Upper lobe of left lung (tissue), 6 donors: Measurements from ENCODE around the gene ITFG2. TPM values are rescaled to one million over a fixed set of nuclear protein-coding genes. Genes with fewer than 3 reads are reported as not detected.

ENCODE experiments used
- ATAC-seq, 2 donors: fragments of 200-7000 bp; cut with Tn5 transposase; one replicate each; pipeline ENCODE4 v1.9.1; 2022; ENCODE audit warnings: mild to moderate bottlenecking in 2 of 2, moderate library complexity in 2 of 2; ENCODE audit not compliant: low FRiP score in 2 of 2
- DNase-seq, 2 donors: peaks; one replicate each; pipeline ENCODE4 v3.0.0-alpha.2; 2019 to 2020
- H3K27ac ChIP-seq, 4 donors: fragments of 200-600 bp; sonication (generic); one replicate each; pipeline ENCODE4 v1.5.1; 2016 to 2019
- H3K27me3 ChIP-seq, 4 donors: fragments of 200-600 bp; sonication (generic); one replicate each; pipeline ENCODE4 v1.5.1; 2017 to 2019
- H3K36me3 ChIP-seq, 4 donors: fragments of 200-600 bp; sonication (generic); one replicate each; pipeline ENCODE4 v1.5.1; 2016 to 2019
- H3K4me1 ChIP-seq, 4 donors: fragments of 200-600 bp; sonication (generic); one replicate each; pipeline ENCODE4 v1.5.1; 2018 to 2019
- H3K4me3 ChIP-seq, 4 donors: fragments of 200-600 bp; sonication (generic); one replicate each; pipeline ENCODE4 v1.5.1; 2017 to 2019; ENCODE audit warnings: mild to moderate bottlenecking in 2 of 4, moderate library complexity in 1 of 4
- H3K9me3 ChIP-seq, 4 donors: fragments of 200-600 bp; sonication (generic); one replicate each; pipeline ENCODE4 v1.5.1; 2018 to 2019
- EP300 ChIP-seq, 4 donors: sonication (generic); formaldehyde crosslinking; IDR thresholded peaks; one replicate each; pipeline ENCODE4 v1.5.1; 2017; ENCODE audit warnings: antibody characterized with exemption in 4 of 4, control low read depth in 2 of 4
- POLR2A ChIP-seq, 4 donors: fragments of 450-650 bp; IDR thresholded peaks; one replicate each; pipeline ENCODE4 v1.5.1; 2016 to 2017; ENCODE audit warnings: antibody characterized with exemption in 4 of 4, mild to moderate bottlenecking in 2 of 4
- POLR2AphosphoS5 ChIP-seq, 2 donors: sonication (generic); formaldehyde crosslinking; IDR thresholded peaks; one replicate each; pipeline ENCODE4 v1.5.1; 2017; ENCODE audit warnings: antibody characterized with exemption in 2 of 2
- WGBS, 2 donors: methylation state at CpG; one replicate each; pipeline ENCODE4 v1.1.5; 2017 to 2018; 5-methylcytosine and 5-hydroxymethylcytosine counted together
- total RNA-seq, 6 donors: library from RNA; depleted of rRNA in 4 of 6; stranded (reverse); fragments of >200 nt in 4 of 6; gene quantifications; one replicate each; pipeline versions ENCODE4 v1.1.0 to v1.2.1, GENCODE V29; 2016 to 2021
- TF ChIP-seq, protein P1 (sequence below), 6 experiments: fragments of 450-650 bp in 4 of 6; fragments of 200-600 bp in 2 of 6; sonication (generic) in 2 of 6; IDR thresholded peaks; one replicate each; pipeline ENCODE4 v1.5.1; 2016 to 2019; ENCODE audit warnings: antibody characterized with exemption in 6 of 6
- donor health status: DM: no; HTN: no; CAD: no; lungs with moderate emphysema.
- donor health status: DM: no; HTN: yes; CAD: no; lungs with severe emphysema.

Gene ITFG2
- total RNA-seq, 6 donors from 2014 or later: 34.0 to 388 (median 41.0) TPM

DNA sequence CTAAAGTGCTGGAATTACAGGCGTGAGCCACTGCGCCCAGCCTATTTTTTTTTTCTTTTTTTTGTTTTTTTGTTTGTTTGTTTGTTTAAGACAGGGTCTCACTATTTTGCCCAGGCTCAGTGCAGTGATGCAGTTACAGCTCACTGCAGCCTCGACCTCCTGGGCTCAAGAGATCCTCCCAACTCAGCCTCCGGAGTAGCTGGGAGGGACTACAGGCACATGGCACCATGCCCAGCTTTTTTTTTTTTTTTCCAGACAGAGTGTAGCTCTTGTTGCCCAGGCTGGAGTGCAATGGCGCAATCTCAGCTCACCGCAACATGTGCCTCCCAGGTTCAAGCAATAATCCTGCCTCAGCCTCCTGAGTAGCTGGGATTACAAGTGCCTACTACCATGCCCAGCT is 5.8 kb upstream of the ITFG2 start:
- TF ChIP-seq EP300 (IDR thresholded peaks at IDR 0.05): no peak
- ATAC-seq (no peak), DNase-seq (no peak)
- Histone ChIP-seq H3K27me3 (no peaks in the 10 kb centered on the region), H3K9me3 (no peaks in the 10 kb centered on the region), H3K4me1 (peaks cover 0 to 3% (median under 1%) of the 10 kb centered on the region in 4 donors), H3K27ac (no peak overlapping the region), H3K4me3 (no peak overlapping the region), H3K36me3 (peaks cover 13 to 42% (median 23%) of the 10 kb centered on the region in 4 donors)
- 79 to 89% methylated on average over 6 of the region's 6 CpGs for WGBS, 2 donors

DNA sequence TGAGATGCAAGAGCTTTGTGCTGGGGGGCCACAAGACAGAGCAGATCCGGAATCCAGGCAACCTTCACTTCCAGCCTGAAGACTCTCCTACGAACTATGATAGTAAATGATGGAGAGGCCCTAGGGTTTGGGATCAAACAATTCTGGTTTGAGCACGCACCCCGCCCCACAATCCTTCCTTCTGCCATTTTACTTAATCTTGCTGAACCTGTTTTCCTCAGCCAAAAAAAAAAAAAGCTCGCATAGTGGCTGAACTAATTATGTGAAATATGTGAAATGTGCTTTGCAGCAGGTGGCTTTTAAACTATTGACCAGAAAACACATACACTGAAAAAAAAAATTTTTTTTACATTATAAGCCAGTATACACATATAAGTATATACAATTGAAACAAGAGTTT is 667 bp upstream of the ITFG2 start:
- TF ChIP-seq POLR2AphosphoS5 (IDR thresholded peaks at IDR 0.05): no peak
- TF ChIP-seq, protein P1, sequence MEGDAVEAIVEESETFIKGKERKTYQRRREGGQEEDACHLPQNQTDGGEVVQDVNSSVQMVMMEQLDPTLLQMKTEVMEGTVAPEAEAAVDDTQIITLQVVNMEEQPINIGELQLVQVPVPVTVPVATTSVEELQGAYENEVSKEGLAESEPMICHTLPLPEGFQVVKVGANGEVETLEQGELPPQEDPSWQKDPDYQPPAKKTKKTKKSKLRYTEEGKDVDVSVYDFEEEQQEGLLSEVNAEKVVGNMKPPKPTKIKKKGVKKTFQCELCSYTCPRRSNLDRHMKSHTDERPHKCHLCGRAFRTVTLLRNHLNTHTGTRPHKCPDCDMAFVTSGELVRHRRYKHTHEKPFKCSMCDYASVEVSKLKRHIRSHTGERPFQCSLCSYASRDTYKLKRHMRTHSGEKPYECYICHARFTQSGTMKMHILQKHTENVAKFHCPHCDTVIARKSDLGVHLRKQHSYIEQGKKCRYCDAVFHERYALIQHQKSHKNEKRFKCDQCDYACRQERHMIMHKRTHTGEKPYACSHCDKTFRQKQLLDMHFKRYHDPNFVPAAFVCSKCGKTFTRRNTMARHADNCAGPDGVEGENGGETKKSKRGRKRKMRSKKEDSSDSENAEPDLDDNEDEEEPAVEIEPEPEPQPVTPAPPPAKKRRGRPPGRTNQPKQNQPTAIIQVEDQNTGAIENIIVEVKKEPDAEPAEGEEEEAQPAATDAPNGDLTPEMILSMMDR (IDR thresholded peaks at IDR 0.05): no peak
- TF ChIP-seq EP300 (IDR thresholded peaks at IDR 0.05): no peak
- TF ChIP-seq POLR2A (IDR thresholded peaks at IDR 0.05): no peak
- WGBS, 2 donors: 67 to 71% methylated on average over 5 of the region's 5 CpGs
- no peaks in the 10 kb centered on the region for H3K9me3 ChIP-seq
- H3K27ac ChIP-seq: peak overlapping the region in 2 of 4 donors; percentile 88 to 92
- H3K27me3 ChIP-seq: no peaks in the 10 kb centered on the region
- H3K4me1 ChIP-seq: peaks cover 12 to 17% (median 16%) of the 10 kb centered on the region in 4 donors
- DNase-seq (no peak), ATAC-seq (no peak)
- peak overlapping the region in 3 of 4 donors; percentile 60 to 72 (median 68) for H3K4me3 ChIP-seq
- H3K36me3 ChIP-seq: peaks cover 0 to under 1% (median 0%) of the 10 kb centered on the region in 4 donors

DNA sequence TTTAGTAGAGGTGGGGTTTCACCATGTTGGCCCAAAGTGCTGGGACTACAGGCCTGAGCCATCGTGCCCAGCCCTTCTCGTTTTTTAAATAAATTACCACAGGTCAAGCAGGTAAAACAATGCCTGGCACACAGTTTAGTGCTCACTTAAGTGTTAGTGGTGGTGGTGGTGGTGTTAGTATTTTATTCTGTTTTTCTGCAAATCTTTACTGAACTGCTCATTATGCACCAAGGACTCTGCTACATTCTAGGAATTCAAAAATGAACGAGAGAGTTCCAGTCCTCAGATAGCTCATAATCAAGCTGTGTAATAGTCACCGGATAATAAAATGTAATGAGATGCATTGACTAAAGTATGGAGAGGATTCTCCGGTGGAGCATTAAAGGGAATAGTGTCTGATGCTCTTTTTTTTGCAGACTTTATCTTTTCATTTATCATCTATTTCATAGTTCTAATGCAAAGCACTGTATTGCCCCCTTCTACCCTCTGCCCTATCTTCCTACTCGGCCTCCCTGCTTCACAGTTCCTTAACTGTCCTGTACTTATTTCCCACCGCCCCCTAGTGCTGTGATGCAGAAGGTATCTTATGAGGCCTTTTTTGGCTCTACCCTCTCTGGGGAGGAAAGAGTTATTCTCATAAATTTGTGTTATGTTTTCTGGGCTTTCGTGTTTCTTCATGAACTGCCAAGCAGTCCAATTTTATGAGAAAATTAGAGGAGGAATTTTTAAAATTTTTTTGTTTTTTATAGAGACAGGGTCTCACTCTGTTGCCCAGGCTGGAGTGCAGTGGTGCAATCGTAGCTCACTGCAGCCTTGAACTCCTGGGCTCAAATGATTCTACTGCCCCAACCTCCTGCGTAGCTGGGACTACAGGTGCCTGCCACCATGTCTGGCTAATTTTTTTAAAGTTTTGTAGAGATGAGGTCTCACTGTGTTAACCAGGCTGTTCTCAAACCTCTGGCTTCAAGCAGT is 1.0 kb downstream of the ITFG2 start:
- Histone ChIP-seq H3K4me3 (peak overlapping the region; percentile 60 to 72 (median 64)), H3K36me3 (peaks cover 6 to 16% (median 14%) of the 10 kb centered on the region in 4 donors), H3K9me3 (no peaks in the 10 kb centered on the region), H3K27me3 (no peaks in the 10 kb centered on the region), H3K27ac (peak overlapping the region; percentile 88 to 96 (median 91)), H3K4me1 (peaks cover 12 to 17% (median 16%) of the 10 kb centered on the region in 4 donors)
- DNase-seq (peak in 1 of 2 donors; percentile 58), ATAC-seq (peak; percentile 63 to 71)
- TF ChIP-seq POLR2A (IDR thresholded peaks at IDR 0.05) (no peak), POLR2AphosphoS5 (IDR thresholded peaks at IDR 0.05) (no peak)
- TF ChIP-seq, protein P1 (IDR thresholded peaks at IDR 0.05): peak in 5 of 6 experiments; percentile 38 to 64 (median 53)
- WGBS, 2 donors: 16 to 17% methylated on average over 10 of the region's 10 CpGs

DNA sequence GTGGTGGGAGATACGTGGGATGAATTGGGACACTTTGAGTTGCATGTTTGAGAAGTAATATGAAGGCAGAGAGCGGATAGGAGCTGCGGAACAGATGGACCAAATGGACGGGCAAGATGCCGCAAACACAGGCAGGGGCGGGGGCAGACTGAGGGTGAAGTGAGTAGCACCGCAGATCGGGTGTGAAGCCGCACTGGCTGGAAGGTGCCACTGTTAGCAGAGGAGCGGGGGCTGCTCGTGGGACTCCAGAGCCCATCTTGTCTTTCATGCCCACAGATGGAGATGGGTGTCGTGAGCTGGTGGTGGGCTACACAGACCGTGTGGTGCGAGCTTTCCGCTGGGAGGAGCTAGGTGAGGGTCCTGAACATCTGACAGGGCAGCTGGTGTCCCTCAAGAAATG is 7.3 kb downstream of the ITFG2 start:
- TF ChIP-seq POLR2A (IDR thresholded peaks at IDR 0.05) (no peak), POLR2AphosphoS5 (IDR thresholded peaks at IDR 0.05) (no peak), EP300 (IDR thresholded peaks at IDR 0.05) (no peak)
- TF ChIP-seq, protein P1 (IDR thresholded peaks at IDR 0.05): no peak
- Histone ChIP-seq H3K36me3 (peaks cover 38 to 80% (median 71%) of the 10 kb centered on the region in 4 donors), H3K9me3 (no peaks in the 10 kb centered on the region), H3K4me3 (no peak overlapping the region), H3K27ac (no peak overlapping the region), H3K4me1 (no peaks in the 10 kb centered on the region), H3K27me3 (no peaks in the 10 kb centered on the region)
- WGBS, 2 donors: 91 to 97% methylated on average over 14 to 15 of the region's 15 CpGs
- ATAC-seq: no peak
- DNase-seq: peak in 1 of 2 donors; percentile 35

DNA sequence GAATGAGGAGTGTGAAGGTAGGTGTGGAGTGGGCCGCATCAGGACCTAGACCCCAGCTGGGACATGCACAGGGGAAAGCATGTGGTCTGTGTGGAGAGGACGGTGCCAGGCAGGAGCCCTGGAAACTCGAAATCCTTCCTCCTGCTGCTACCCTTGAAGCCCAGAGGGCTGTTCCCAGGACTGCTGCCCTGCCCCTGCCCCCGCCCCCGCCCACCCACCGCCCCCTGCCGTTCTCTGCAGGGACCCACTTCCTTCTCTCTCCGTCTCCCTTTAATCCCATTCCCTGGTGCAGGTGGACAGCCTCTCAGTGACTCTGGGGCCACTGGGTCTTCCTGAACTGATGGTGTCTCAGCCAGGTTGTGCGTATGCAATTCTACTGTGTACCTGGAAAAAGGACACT is 8.0 kb downstream of the ITFG2 start:
- 84 to 86% methylated on average over 9 of the region's 9 CpGs for WGBS, 2 donors
- H3K4me1 ChIP-seq: no peaks in the 10 kb centered on the region
- H3K27me3 ChIP-seq: no peaks in the 10 kb centered on the region
- H3K27ac ChIP-seq: no peak overlapping the region
- H3K36me3 ChIP-seq: peaks cover 39 to 86% (median 77%) of the 10 kb centered on the region in 4 donors
- ATAC-seq (no peak), DNase-seq (no peak)
- TF ChIP-seq, protein P1 (IDR thresholded peaks at IDR 0.05): no peak
- no peak for TF ChIP-seq EP300 (IDR thresholded peaks at IDR 0.05)
- TF ChIP-seq POLR2A (IDR thresholded peaks at IDR 0.05): no peak
- TF ChIP-seq POLR2AphosphoS5 (IDR thresholded peaks at IDR 0.05): no peak
- no peaks in the 10 kb centered on the region for H3K9me3 ChIP-seq
- H3K4me3 ChIP-seq: no peak overlapping the region
